Measurements from ENCODE around the gene POLG2. TPM values are rescaled to one million over a fixed set of nuclear protein-coding genes. Genes with fewer than 3 reads are reported as not detected.

The POLG2 gene
- total RNA-seq, 1 donor = 12.5 TPM

DNA sequence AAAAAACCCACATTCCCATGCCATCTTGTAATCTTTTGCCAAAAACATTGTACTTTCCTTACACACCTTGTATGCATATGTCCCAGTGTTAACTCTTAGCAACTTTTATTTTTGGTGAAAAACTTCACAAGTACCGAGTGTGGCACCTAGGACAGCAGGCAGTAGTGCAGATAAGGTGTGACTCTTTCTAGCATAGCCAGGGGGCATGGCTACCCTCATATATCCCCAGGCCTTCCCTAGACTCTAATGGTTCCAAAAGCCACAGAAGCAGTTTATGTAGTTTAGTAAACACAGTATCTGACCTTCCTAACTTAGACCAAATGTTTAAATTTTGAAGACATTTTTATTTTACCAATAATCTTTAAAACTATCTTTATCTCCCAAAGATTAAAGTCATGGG is 68.4 kb downstream of the POLG2 start:
- no peak for DNase-seq (ENCODE audit: low read depth)
- H3K4me3 ChIP-seq (ENCODE audit: low read depth, low read length) = no peak overlapping the region
- no peak for TF ChIP-seq CTCF (IDR thresholded peaks at IDR 0.05; ENCODE audit: insufficient read depth, low read depth, low read length)

Small RNAs within 50 kb of the gene (small RNA-seq; reads per million reads assigned to genes)
- not detected for gene ATP5MFP4

Other genes starting within 250 kb of the POLG2 start
- gene TEX2, start 233.8 kb downstream of the POLG2 start, total RNA-seq = 38.0 and 45.8 TPM in 2 replicates
- gene PECAM1, start 106.2 kb downstream of the POLG2 start, total RNA-seq = under 0.01 TPM in 2 replicates
- 2.6 and 3.9 TPM in 2 replicates for gene MILR1, start 47.9 kb downstream of the POLG2 start, total RNA-seq
- gene DDX5, start 9.2 kb upstream of the POLG2 start, total RNA-seq = 335 and 361 TPM in 2 replicates
- gene CEP95, start 9.9 kb upstream of the POLG2 start, total RNA-seq = 26.3 and 27.1 TPM in 2 replicates
- gene SMURF2, start 165.3 kb upstream of the POLG2 start, total RNA-seq = 103 and 188 TPM in 2 replicates